ENCODE measurements around the gene CIDEA. TPM values are rescaled to one million over a fixed set of nuclear protein-coding genes. Genes with fewer than 3 reads are reported as not detected.
A peak's percentile ranks its signal among the peaks of the same experiment; 100 is the strongest.

Gene CIDEA
- total RNA-seq, 4 donors from 2014 or later, result not detected

DNA sequence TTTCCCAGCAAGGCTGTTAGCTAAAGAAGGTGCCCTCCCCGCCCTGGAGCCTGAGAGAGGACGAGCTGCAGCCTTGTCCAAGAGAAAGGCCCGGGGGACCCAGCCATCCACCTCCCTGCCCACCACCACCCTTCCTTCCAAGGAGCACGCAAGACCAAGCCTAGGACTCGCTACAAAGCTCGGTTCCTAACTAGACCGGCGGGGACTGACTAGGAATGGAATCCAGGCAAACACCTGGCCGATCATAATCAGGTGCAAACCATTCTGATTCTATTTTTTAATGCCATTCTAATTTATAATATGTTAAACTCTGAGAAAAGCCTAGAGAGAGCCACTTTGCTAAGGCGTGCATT, 34.2 kb downstream of the CIDEA start:
- DNase-seq (ENCODE audit: extremely low spot score), result no peak
- peaks cover 0 to 4% (median 0%) of the 10 kb centered on the region in 4 donors for H3K27me3 ChIP-seq
- H3K27ac ChIP-seq (replicated peaks in 1 of 4), result peak overlapping the region; percentile 81 to 95 (median 86)
- H3K36me3 ChIP-seq, result no peaks in the 10 kb centered on the region
- intact Hi-C loops (cut with DNase I), result no loop called here
- H3K9me3 ChIP-seq, result no peaks in the 10 kb centered on the region
- peak overlapping the region; percentile 52 to 72 (median 56) for H3K4me3 ChIP-seq
- TF ChIP-seq, protein P1, sequence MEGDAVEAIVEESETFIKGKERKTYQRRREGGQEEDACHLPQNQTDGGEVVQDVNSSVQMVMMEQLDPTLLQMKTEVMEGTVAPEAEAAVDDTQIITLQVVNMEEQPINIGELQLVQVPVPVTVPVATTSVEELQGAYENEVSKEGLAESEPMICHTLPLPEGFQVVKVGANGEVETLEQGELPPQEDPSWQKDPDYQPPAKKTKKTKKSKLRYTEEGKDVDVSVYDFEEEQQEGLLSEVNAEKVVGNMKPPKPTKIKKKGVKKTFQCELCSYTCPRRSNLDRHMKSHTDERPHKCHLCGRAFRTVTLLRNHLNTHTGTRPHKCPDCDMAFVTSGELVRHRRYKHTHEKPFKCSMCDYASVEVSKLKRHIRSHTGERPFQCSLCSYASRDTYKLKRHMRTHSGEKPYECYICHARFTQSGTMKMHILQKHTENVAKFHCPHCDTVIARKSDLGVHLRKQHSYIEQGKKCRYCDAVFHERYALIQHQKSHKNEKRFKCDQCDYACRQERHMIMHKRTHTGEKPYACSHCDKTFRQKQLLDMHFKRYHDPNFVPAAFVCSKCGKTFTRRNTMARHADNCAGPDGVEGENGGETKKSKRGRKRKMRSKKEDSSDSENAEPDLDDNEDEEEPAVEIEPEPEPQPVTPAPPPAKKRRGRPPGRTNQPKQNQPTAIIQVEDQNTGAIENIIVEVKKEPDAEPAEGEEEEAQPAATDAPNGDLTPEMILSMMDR (IDR thresholded peaks at IDR 0.05), result no peak
- TF ChIP-seq EP300 (IDR thresholded peaks at IDR 0.05), result no peak
- no peak for TF ChIP-seq POLR2A (IDR thresholded peaks at IDR 0.05; ENCODE audit: low read depth)
- no peak for TF ChIP-seq POLR2AphosphoS5 (IDR thresholded peaks at IDR 0.05)
- H3K4me1 ChIP-seq, result peaks cover 16 to 25% (median 24%) of the 10 kb centered on the region in 4 donors
- WGBS, result 20% methylated on average over 10 of the region's 10 CpGs

GRCh38 chr18:12290086-12290485, 35.9 kb downstream of the CIDEA start:
- intact Hi-C loops (cut with DNase I), result no loop called here
- H3K36me3 ChIP-seq, result no peaks in the 10 kb centered on the region
- no peaks in the 10 kb centered on the region for H3K9me3 ChIP-seq
- TF ChIP-seq EP300 (IDR thresholded peaks at IDR 0.05) (no peak), POLR2AphosphoS5 (IDR thresholded peaks at IDR 0.05) (no peak)
- TF ChIP-seq, protein P1 (IDR thresholded peaks at IDR 0.05), result no peak
- WGBS, result 100% methylated on average over 1 of the region's 2 CpGs
- H3K4me1 ChIP-seq, result peaks cover 16 to 25% (median 24%) of the 10 kb centered on the region in 4 donors
- no peak overlapping the region for H3K27ac ChIP-seq (replicated peaks in 1 of 4)
- DNase-seq (ENCODE audit: extremely low spot score), result no peak
- peaks cover 0 to 4% (median 0%) of the 10 kb centered on the region in 4 donors for H3K27me3 ChIP-seq
- no peak overlapping the region for H3K4me3 ChIP-seq

DNA sequence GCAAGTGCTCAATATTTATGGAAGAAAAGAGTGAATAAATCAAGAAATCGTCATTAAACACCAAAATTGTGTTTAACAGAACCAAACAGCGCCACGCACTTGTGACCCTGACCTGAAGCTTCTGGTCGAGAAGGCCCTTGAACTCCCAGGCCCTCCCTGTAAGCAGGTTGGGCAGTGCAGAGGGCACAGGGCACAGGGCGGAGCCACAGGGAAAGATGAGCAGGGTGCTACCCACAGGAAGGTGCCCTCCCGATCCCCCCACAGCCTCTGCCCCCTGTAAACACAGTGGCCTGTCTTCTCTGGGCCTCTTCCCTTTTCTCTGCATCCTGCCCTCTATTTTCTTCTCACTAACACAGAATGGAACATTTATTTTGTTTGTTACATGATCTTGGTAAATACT, 37.0 kb downstream of the CIDEA start:
- Histone ChIP-seq H3K27ac (replicated peaks in 1 of 4) (no peak overlapping the region), H3K4me3 (no peak overlapping the region), H3K27me3 (peaks cover 0 to 4% (median 0%) of the 10 kb centered on the region in 4 donors), H3K9me3 (no peaks in the 10 kb centered on the region), H3K4me1 (peaks cover 16 to 25% (median 24%) of the 10 kb centered on the region in 4 donors), H3K36me3 (no peaks in the 10 kb centered on the region)
- TF ChIP-seq, protein P1 (IDR thresholded peaks at IDR 0.05), result no peak
- TF ChIP-seq POLR2A (IDR thresholded peaks at IDR 0.05; ENCODE audit: low read depth) (no peak), EP300 (IDR thresholded peaks at IDR 0.05) (no peak), POLR2AphosphoS5 (IDR thresholded peaks at IDR 0.05) (no peak)
- WGBS, result 86% methylated on average over 6 of the region's 6 CpGs
- DNase-seq (ENCODE audit: extremely low spot score), result no peak
- intact Hi-C loops (cut with DNase I), result no loop called here

DNA sequence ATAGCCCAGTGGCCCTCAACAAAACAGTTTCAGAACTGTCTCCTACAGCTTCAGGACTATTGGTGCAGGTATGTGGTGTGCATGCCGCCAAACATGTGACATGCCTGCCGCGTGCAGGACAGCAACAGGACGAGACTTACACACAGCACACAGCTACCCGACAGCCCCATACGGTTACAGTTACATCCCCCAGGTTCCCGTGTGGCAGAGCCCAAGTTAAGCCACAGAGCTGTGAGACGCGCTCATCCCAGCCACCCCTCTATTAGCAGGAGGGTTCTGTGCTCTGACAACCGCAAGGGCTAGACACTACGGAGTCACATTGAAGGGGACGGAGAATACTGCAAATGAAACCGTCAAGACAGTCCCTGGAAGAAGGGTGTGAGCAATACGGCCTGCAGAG, 37.5 kb downstream of the CIDEA start:
- no peaks in the 10 kb centered on the region for H3K9me3 ChIP-seq
- WGBS, result 89% methylated on average over 14 of the region's 14 CpGs
- H3K36me3 ChIP-seq, result no peaks in the 10 kb centered on the region
- H3K4me3 ChIP-seq, result no peak overlapping the region
- H3K27me3 ChIP-seq, result peaks cover 0 to 4% (median 0%) of the 10 kb centered on the region in 4 donors
- H3K4me1 ChIP-seq, result peaks cover 16 to 25% (median 24%) of the 10 kb centered on the region in 4 donors
- DNase-seq (ENCODE audit: extremely low spot score), result no peak
- H3K27ac ChIP-seq (replicated peaks in 1 of 4), result no peak overlapping the region
- no peak for TF ChIP-seq POLR2A (IDR thresholded peaks at IDR 0.05; ENCODE audit: low read depth)
- TF ChIP-seq POLR2AphosphoS5 (IDR thresholded peaks at IDR 0.05), result no peak
- TF ChIP-seq, protein P1 (IDR thresholded peaks at IDR 0.05), result no peak
- TF ChIP-seq EP300 (IDR thresholded peaks at IDR 0.05), result no peak
- intact Hi-C loops (cut with DNase I), result no loop called here

DNA sequence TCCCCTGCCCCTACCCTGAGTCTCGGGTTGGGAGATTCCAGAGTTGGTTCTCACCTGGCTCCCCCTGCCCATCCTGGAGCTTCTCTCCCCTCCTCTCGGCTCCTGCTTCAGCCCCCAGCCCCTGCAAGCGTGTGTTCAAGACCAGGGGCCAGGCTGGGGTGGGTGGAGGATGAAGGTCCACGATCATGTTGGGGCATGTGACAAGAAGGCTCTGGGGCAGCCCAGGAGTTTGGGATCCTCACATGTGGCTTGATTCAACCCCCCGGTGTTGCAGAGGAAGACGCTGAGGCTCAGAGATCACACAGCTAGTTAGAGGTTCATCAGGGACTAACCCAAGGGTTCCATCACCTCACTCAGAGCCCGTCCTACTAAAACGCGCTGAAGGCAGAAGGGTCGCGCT, 39.7 kb downstream of the CIDEA start:
- 67% methylated on average over 10 of the region's 11 CpGs for WGBS

More for the DNA sequence above, 39.7 kb downstream of the CIDEA start:
- no peaks in the 10 kb centered on the region for H3K9me3 ChIP-seq
- H3K4me3 ChIP-seq, result no peak overlapping the region
- no peak for DNase-seq (ENCODE audit: extremely low spot score)
- TF ChIP-seq, protein P1 (IDR thresholded peaks at IDR 0.05), result no peak
- no peak for TF ChIP-seq EP300 (IDR thresholded peaks at IDR 0.05)
- no peak for TF ChIP-seq POLR2AphosphoS5 (IDR thresholded peaks at IDR 0.05)
- no peak for TF ChIP-seq POLR2A (IDR thresholded peaks at IDR 0.05; ENCODE audit: low read depth)
- intact Hi-C loops (cut with DNase I), result no loop called here
- H3K36me3 ChIP-seq, result no peaks in the 10 kb centered on the region
- H3K4me1 ChIP-seq, result peaks cover 4 to 6% (median 5%) of the 10 kb centered on the region in 4 donors
- H3K27ac ChIP-seq (replicated peaks in 1 of 4), result no peak overlapping the region
- no peaks in the 10 kb centered on the region for H3K27me3 ChIP-seq
